DND-41 (cell line): ENCODE data around the gene MOGAT3.

Experiments
- ATAC-seq: fragments of 200-7000 bp; cut with Tn5 transposase; 3 replicates; pipeline ENCODE4 v1.9.1; 2021; ENCODE audit warnings: low read depth; ENCODE audit not compliant: insufficient read depth
- DNase-seq: peaks from one replicate; pipeline ENCODE4 v3.0.0-alpha.2; 2020
- H2AFZ ChIP-seq: 2 replicates; pipeline ENCODE4 v1.6.0; 2012; ENCODE audit warnings: low read depth, low read length
- H3K27ac ChIP-seq: 2 replicates; pipeline ENCODE4 v1.5.1; 2012; ENCODE audit warnings: low read length, inconsistent platforms
- H3K27me3 ChIP-seq: fragments of 200-600 bp; sonication (generic); 2 replicates; pipeline ENCODE4 v1.6.0; 2012; ENCODE audit warnings: low read length, mild to moderate bottlenecking, inconsistent platforms; ENCODE audit not compliant: insufficient read depth, poor library complexity
- H3K36me3 ChIP-seq: 2 replicates; pipeline ENCODE4 v1.5.1; 2012; ENCODE audit warnings: low read length, inconsistent platforms; ENCODE audit not compliant: insufficient read depth
- H3K4me1 ChIP-seq: 2 replicates; pipeline ENCODE4 v1.5.1; 2012; ENCODE audit warnings: mild to moderate bottlenecking, low read length; ENCODE audit not compliant: insufficient read depth
- H3K4me2 ChIP-seq: 2 replicates; pipeline ENCODE4 v1.6.0; 2012; ENCODE audit warnings: mild to moderate bottlenecking, moderate library complexity, low read length, inconsistent platforms; ENCODE audit not compliant: insufficient read depth
- H3K4me3 ChIP-seq, 2 experiments: fragments of 200-600 bp in 1 of 2; shearing (Covaris generic) in 1 of 2; 2 replicates each; pipeline ENCODE4 v1.5.1; 2012 to 2016; ENCODE audit warnings: inconsistent platforms in 2 of 2, low read length in 2 of 2, mild to moderate bottlenecking in 2 of 2, low read depth in 1 of 2, moderate library complexity in 1 of 2
- H3K79me2 ChIP-seq: 2 replicates; pipeline ENCODE4 v1.6.0; 2012; ENCODE audit warnings: low read length, inconsistent platforms; ENCODE audit not compliant: insufficient read depth
- H3K9ac ChIP-seq: 2 replicates; pipeline ENCODE4 v1.6.0; 2012; ENCODE audit warnings: low read depth, mild to moderate bottlenecking, inconsistent platforms, low read length, moderate library complexity
- H3K9me3 ChIP-seq: 2 replicates; pipeline ENCODE4 v1.5.1; 2012; ENCODE audit warnings: low read length, moderate library complexity, mild to moderate bottlenecking, inconsistent platforms; ENCODE audit not compliant: insufficient read depth, severe bottlenecking
- H4K20me1 ChIP-seq: 2 replicates; pipeline ENCODE4 v1.6.0; 2012; ENCODE audit warnings: low read length; ENCODE audit not compliant: insufficient read depth
- EZH2 ChIP-seq: IDR thresholded peaks from 3 replicates; pipeline ENCODE4 v1.6.1; 2012; ENCODE audit warnings: borderline replicate concordance, low read depth, mild to moderate bottlenecking, moderate library complexity, low read length, inconsistent platforms; ENCODE audit not compliant: severe bottlenecking
- TF ChIP-seq, protein P1 (sequence below): IDR thresholded peaks from 2 replicates; pipeline ENCODE4 v1.5.1; 2012; ENCODE audit warnings: borderline replicate concordance, low read length, moderate library complexity, mild to moderate bottlenecking; ENCODE audit not compliant: poor library complexity, severe bottlenecking; ENCODE audit errors: extremely low read depth

MOGAT3 gene

DNA sequence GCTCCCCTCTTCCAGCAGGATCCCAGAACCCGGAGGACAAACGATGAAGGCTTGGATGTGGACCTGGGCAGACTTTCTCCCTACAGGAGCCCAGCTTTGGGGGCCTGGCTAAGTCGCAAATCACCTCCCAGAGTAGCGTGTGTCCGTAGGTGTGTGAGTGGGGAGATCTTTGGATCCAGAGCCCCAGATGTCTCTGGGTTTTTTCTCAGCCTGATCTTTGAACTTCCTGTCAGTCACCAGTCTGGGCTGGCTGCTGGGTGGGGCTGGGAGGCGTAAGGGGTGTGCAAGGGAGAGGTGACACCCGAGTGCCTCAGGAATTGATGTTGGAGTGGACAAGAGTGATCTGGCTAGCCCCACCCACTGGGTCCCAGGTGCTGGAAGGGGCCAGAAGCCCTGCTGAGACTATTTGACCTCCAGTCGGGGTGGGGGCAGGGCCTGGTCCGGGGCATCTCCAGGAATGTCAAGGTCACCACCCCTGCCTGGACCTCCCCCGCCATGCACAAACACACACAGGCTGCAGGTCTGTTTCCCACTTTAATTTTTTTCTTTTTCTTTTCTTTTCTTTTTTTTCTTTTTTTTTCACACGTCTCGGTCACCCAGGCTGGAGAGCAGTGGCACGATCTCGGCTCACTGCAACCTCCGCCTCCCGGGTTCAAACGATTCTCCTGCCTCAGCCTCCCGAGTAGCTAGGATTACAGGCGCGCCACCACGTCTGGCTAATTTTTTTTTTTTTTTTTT is at the start of gene MOGAT3:
TSS of gene MOGAT3 (minus strand) at position 175 of the 738 bp plus-strand sequence. CDS start 182 bp downstream, outside the sequence.
- DNase-seq: no peak
- TF ChIP-seq EZH2: no peak
- TF ChIP-seq, protein P1, sequence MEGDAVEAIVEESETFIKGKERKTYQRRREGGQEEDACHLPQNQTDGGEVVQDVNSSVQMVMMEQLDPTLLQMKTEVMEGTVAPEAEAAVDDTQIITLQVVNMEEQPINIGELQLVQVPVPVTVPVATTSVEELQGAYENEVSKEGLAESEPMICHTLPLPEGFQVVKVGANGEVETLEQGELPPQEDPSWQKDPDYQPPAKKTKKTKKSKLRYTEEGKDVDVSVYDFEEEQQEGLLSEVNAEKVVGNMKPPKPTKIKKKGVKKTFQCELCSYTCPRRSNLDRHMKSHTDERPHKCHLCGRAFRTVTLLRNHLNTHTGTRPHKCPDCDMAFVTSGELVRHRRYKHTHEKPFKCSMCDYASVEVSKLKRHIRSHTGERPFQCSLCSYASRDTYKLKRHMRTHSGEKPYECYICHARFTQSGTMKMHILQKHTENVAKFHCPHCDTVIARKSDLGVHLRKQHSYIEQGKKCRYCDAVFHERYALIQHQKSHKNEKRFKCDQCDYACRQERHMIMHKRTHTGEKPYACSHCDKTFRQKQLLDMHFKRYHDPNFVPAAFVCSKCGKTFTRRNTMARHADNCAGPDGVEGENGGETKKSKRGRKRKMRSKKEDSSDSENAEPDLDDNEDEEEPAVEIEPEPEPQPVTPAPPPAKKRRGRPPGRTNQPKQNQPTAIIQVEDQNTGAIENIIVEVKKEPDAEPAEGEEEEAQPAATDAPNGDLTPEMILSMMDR: no peak
- Histone ChIP-seq H3K4me1 (no peaks in the 10 kb centered on the region), H3K27me3 (no peaks in the 10 kb centered on the region), H2AFZ (no peak within 1 kb of the TSS), H3K4me2 (no peak within 1 kb of the TSS), H3K9me3 (no peaks in the 10 kb centered on the region), H3K4me3 (no peak within 1 kb of the TSS), H3K36me3 (no peaks in the 10 kb centered on the region), H3K9ac (no peak within 1 kb of the TSS), H3K27ac (no peak within 1 kb of the TSS), H4K20me1 (no peaks in the 10 kb centered on the region), H3K79me2 (no peaks in the 10 kb centered on the region)
- no peak; the same call in 2 of the 3 replicates for ATAC-seq

- ATAC-seq (no peak), DNase-seq (no peak)
- Histone ChIP-seq H3K4me2 (peak overlapping the region; percentile 93), H3K79me2 (peaks cover 62% of the 10 kb centered on the region), H2AFZ (no peak overlapping the region), H3K36me3 (peaks cover 20% of the 10 kb centered on the region), H3K4me3 (peak overlapping the region in 1 of 2 experiments; percentile 4; a peak in 1 of 4 replicates), H3K27ac (no peak overlapping the region), H3K9me3 (no peaks in the 10 kb centered on the region), H3K27me3 (no peaks in the 10 kb centered on the region), H4K20me1 (peaks cover 6% of the 10 kb centered on the region; the same call in 1 of the 2 replicates), H3K9ac (peak overlapping the region; percentile 77), H3K4me1 (peaks cover 46% of the 10 kb centered on the region)
- no peak for TF ChIP-seq EZH2
- TF ChIP-seq, protein P1: no peak
Measured at GRCh38 chr7:101250324-101250723, 49.5 kb upstream of the MOGAT3 start.

- Histone ChIP-seq H3K79me2 (peaks cover 82% of the 10 kb centered on the region), H3K9me3 (no peaks in the 10 kb centered on the region)
Measured at GRCh38 chr7:101248276-101248675, 47.4 kb upstream of the MOGAT3 start.

More at GRCh38 chr7:101248276-101248675, 47.4 kb upstream of the MOGAT3 start:
- Histone ChIP-seq H4K20me1 (peaks cover 13% of the 10 kb centered on the region), H3K9ac (no peak overlapping the region), H3K27me3 (no peaks in the 10 kb centered on the region), H2AFZ (no peak overlapping the region), H3K4me3 (no peak overlapping the region), H3K36me3 (peaks cover 26% of the 10 kb centered on the region), H3K27ac (no peak overlapping the region), H3K4me1 (peaks cover 59% of the 10 kb centered on the region), H3K4me2 (no peak overlapping the region)
- no peak for DNase-seq
- ATAC-seq: no peak
- no peak for TF ChIP-seq EZH2
- TF ChIP-seq, protein P1: no peak
